Pancreas (tissue), 10 donors: ENCODE data around the gene HOXA4. TPM values are rescaled to one million over a fixed set of nuclear protein-coding genes. Genes with fewer than 3 reads are reported as not detected.

Experiments
- ATAC-seq, 4 donors: fragments of 200-7000 bp; cut with Tn5 transposase; one replicate each; pipeline versions ENCODE4 v1.8.0 to v1.9.1; 2020; ENCODE audit warnings: mild to moderate bottlenecking in 4 of 4, moderate library complexity in 4 of 4
- DNase-seq, 6 donors: peaks; one replicate each; pipeline ENCODE4 v3.0.0-alpha.2; 2020
- FAIRE-seq: peaks from 2 replicates; lab custom pipeline; 2012; peaks lifted over from hg19 to GRCh38; lab: Jason Lieb, UNC
- H3K27ac ChIP-seq, 4 donors: fragments of 200-600 bp; sonication (generic); 1 replicate in 3 of 4; 2 replicates in 1 of 4; pipeline versions ENCODE4 v1.5.0 to v1.8.0; 2020
- H3K27me3 ChIP-seq, 4 donors: fragments of 200-600 bp; one replicate each; pipeline ENCODE4 v1.8.0; 2021
- H3K36me3 ChIP-seq, 3 donors: fragments of 200-600 bp; sonication (generic) in 1 of 3; one replicate each; pipeline versions ENCODE4 v1.5.0 to v1.8.0; 2020 to 2021
- H3K4me1 ChIP-seq, 3 donors: fragments of 200-600 bp; one replicate each; pipeline ENCODE4 v1.8.0; 2021
- H3K4me3 ChIP-seq, 4 donors: fragments of 200-600 bp; sonication (generic) in 2 of 4; one replicate each; pipeline versions ENCODE4 v1.5.0 to v1.8.0; 2020 to 2021
- H3K9me3 ChIP-seq, 4 donors: fragments of 200-600 bp; one replicate each; pipeline ENCODE4 v1.8.0; 2021
- CTCF ChIP-seq, 4 donors: fragments of 200-600 bp; sonication (generic) in 3 of 4; IDR thresholded peaks; one replicate each; pipeline versions ENCODE4 v1.5.0 to v1.8.0; 2021; ENCODE audit warnings: antibody characterized with exemption in 4 of 4
- WGBS, 2 donors: extraction: QIAGEN DNeasy Blood & Tissue Kit; methylation state at CpG; one replicate each; pipeline ENCODE4 v1.1.7; 2013; 5-methylcytosine and 5-hydroxymethylcytosine counted together
- intact Hi-C, 3 donors: fragments of 100-400 bp; cut with DNase I; formaldehyde crosslinking; loops; one replicate each; pipeline versions ENCODE4 v1.11.1 to v1.14.2; 2022
- polyA plus RNA-seq, 2 donors: library from polyadenylated mRNA; stranded (reverse); fragments of 200-250 nt; gene quantifications; one replicate each; pipeline ENCODE4 v1.2.3, GENCODE V29; 2013
- total RNA-seq, 6 donors: library from RNA; stranded (reverse); fragmentation: NEBNext Ultra II Directional in 4 of 6; extraction: Animal tissue kit (Norgen Biotek cat#: 25700) in 4 of 6; gene quantifications; one replicate each; pipeline versions ENCODE4 v1.2.1 to v1.2.4, GENCODE V29; 2021 to 2023
- donor health status: healthy with polysubstance abuse.
- donor health status: DM: no; HTN: no; CAD: no; lungs with moderate emphysema.
- donor health status: DM: no; HTN: no; CAD: no.
- donor health status: control.
- donor health status: control.
- donor health status: Bipolar disorder and iron deficiency.
- donor health status: DM: yes; HTN: yes; CAD: no.
- donor health status: DM: no; HTN: no; CAD: no.
- donor health status: DM: no; HTN: no; CAD: no.
- donor health status: DM: yes; HTN: yes; CAD: no.

Gene HOXA4
- total and polyA plus RNA-seq, 8 donors, result 0.19 to 2.4 (median 0.58) TPM

- no peak overlapping the region for H3K27ac ChIP-seq
- no peak for ATAC-seq
- no peak overlapping the region for H3K4me3 ChIP-seq
- no peak for DNase-seq
- WGBS, 2 donors, result 17 to 20% methylated on average over 13 of the region's 13 CpGs
- no peaks in the 10 kb centered on the region for H3K36me3 ChIP-seq
- no peak for FAIRE-seq
- peaks cover 0 to 4% (median 1%) of the 10 kb centered on the region in 3 donors for H3K4me1 ChIP-seq
- intact Hi-C loops, result no loop called here
- H3K27me3 ChIP-seq, result peaks cover 0 to 68% (median 9%) of the 10 kb centered on the region in 4 donors
- no peak for TF ChIP-seq CTCF (IDR thresholded peaks at IDR 0.05)
- no peaks in the 10 kb centered on the region for H3K9me3 ChIP-seq
Measured at GRCh38 chr7:27104341-27105058, 26.1 kb downstream of the HOXA4 start.

GRCh38 chr7:27103489-27104226, 26.9 kb downstream of the HOXA4 start:
- ATAC-seq (no peak), FAIRE-seq (no peak), DNase-seq (no peak)
- peaks cover 0 to 8% (median 4%) of the 10 kb centered on the region in 3 donors for H3K4me1 ChIP-seq
- H3K4me3 ChIP-seq, result no peak overlapping the region
- no peaks in the 10 kb centered on the region for H3K36me3 ChIP-seq
- no peak for TF ChIP-seq CTCF (IDR thresholded peaks at IDR 0.05)
- peaks cover 0 to 73% (median 9%) of the 10 kb centered on the region in 4 donors for H3K27me3 ChIP-seq
- H3K9me3 ChIP-seq, result no peaks in the 10 kb centered on the region
- H3K27ac ChIP-seq, result peak overlapping the region in 2 of 4 donors; percentile 33 to 43
- WGBS, 2 donors, result 7 to 10% methylated on average over 35 of the region's 35 CpGs
- intact Hi-C loops, result no loop called here

GRCh38 chr7:27102581-27103442, 27.7 kb downstream of the HOXA4 start, which contains the start of gene HOXA2:
Gene HOXA2, minus strand, starts transcription at chr7:27102683. Its CDS starts 183 bp downstream, at chr7:27102500.
- WGBS, 2 donors, result 6 to 9% methylated on average over 29 of the region's 29 CpGs
- no peak for FAIRE-seq
- H3K4me3 ChIP-seq, result peak within 1 kb of the TSS in 2 of 4 donors; percentile 5 to 17
- H3K27me3 ChIP-seq, result peaks cover 0 to 76% (median 17%) of the 10 kb centered on the region in 4 donors
- intact Hi-C loops, result no loop called here
- no peak for TF ChIP-seq CTCF (IDR thresholded peaks at IDR 0.05)
- no peaks in the 10 kb centered on the region for H3K9me3 ChIP-seq
- no peaks in the 10 kb centered on the region for H3K36me3 ChIP-seq
- peak in 1 of 4 donors; percentile 39 for ATAC-seq
- peaks cover 0 to 8% (median 4%) of the 10 kb centered on the region in 3 donors for H3K4me1 ChIP-seq
- no peak for DNase-seq
- H3K27ac ChIP-seq, result peak within 1 kb of the TSS in 3 of 4 donors; percentile 10 to 50 (median 44)

GRCh38 chr7:27101957-27102580, 28.5 kb downstream of the HOXA4 start:
- 7% methylated on average over 39 of the region's 39 CpGs for WGBS, 2 donors
- Histone ChIP-seq H3K27ac (peak overlapping the region in 3 of 4 donors; percentile 10 to 50 (median 44)), H3K9me3 (no peaks in the 10 kb centered on the region), H3K4me3 (peak overlapping the region in 2 of 4 donors; percentile 5 to 17), H3K36me3 (no peaks in the 10 kb centered on the region), H3K4me1 (peaks cover 0 to 8% (median 4%) of the 10 kb centered on the region in 3 donors), H3K27me3 (peaks cover 0 to 76% (median 15%) of the 10 kb centered on the region in 4 donors)
- FAIRE-seq (no peak), DNase-seq (peak in 1 of 6 donors; percentile 49), ATAC-seq (no peak)
- intact Hi-C loops, result no loop called here
- no peak for TF ChIP-seq CTCF (IDR thresholded peaks at IDR 0.05)
